Measurements from ENCODE around the gene TRMU.
"Not testable (repeated sequence)": the region's sequence is repeated elsewhere in the genome, so short reads cannot be mapped to it uniquely, and the experiment has no call there.

The TRMU gene

DNA sequence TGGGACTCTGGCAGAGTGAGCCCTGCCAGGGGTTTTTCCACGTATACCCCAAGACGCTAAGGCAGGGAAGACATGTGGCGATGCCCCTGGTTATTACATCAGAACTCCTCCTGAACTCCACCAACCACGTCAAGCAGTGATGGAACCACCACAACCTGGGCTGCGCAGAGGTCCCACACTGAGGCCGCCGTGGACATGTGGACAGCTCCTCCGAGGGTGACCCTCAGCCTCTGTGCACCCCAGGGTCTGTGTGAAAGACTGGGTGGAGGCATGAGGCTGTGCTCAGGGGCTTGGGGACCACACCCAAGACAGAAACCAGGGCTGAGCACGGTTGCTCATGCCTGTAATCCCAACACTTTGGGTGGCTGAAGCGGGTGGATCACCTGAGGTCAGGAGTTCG is 52.2 kb downstream of the TRMU start:
- DNase-seq (ENCODE audit: low read depth, low spot score) = no peak

DNA sequence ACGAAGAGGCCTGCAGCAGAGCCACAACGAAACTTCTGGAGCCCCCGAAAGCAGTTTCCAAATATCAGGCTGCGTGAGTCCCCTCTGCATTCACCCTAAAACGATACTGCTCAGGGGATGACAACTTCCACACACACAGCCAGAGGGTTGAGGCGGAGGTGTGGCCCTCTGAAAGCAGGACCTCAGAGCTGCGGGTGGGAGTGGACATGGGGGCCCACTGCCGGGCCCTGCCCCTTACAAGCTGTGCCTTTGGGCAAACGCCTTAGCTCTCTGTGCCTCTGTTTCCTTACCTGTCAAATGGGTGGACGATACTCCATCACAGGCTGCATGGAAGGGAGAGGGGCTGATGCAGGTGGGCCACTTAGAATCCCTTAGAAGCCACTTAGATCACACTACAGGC is 53.1 kb downstream of the TRMU start:
- no peak for DNase-seq (ENCODE audit: low read depth, low spot score)

DNA sequence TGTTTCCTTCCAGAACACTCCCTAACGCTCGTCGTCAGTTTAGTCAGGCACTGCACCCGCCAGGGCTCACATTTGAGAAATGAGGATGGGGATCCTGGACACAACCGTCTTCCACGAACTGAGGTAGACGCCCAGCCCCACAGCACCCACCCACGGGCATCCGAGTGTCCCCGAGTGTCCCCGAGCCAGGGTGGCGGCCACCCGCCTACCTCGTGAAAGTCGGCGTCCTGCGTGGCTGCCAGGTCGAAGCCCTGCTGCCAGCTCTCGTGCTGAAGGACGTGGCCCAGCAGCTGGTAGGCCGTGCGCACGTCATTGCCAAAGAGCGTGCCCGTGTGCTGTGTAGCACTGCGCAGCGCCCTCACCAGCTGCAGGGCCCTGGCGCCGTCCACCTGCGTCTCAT is 53.6 kb downstream of the TRMU start:
- DNase-seq (ENCODE audit: low read depth, low spot score) = no peak

DNA sequence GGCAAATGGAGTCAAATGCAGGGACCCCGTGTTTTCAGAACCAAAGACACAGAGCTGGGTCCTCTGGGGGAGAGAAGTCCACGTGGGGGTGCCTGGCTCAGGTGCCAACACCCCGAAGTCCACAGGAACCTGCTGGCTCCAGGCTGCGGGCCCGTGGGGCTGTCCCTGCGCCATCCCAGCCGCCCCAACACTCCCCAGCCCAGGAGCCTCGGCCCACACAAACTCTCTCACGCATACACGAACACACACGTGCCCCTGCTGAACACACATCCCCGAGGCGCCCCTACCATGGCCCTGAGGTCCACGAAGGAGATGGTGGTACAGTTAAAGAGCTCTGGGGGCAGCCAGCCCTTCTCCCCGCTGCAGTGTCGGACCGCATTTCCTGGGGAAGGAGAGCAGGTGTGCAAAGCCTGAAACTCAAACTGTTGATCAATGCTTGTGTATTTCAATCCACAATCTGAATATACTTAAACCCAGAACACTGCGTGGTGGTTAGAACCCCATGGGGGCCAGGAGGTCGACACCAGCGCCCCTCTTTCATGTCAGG is 54.7 kb downstream of the TRMU start:
- DNase-seq (ENCODE audit: low read depth, low spot score) = no peak

DNA sequence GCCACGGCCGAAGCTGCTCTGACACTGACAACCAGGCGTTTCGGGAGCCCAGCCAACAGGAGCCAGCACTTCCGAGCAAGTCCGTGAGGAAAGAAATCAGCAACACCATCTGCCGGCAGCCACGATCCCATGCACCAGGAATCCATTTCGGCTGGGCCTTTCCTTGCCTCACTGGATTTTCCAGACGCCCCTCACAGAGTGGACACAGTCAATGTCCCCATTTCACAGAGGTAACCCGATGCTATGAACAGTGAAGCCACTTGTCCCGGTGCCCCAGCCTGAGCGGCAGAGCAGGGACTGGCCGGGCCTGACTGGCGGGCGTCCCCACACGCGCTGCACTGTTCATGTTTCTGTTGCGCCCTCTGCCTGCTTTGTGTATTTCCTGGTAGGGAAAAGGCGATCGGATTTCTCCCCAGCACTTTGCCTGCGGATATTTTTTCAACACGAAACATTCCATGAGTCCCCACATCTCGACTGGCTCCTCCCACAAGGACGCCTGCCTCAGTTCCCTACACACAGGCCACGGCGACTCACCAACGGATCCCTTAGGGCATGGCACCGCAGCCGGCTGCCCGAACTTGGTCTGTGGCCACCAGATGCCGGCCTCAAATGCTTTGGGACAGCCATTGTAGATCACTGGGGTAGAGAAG is 55.3 kb downstream of the TRMU start:
- no peak for DNase-seq (ENCODE audit: low read depth, low spot score)

DNA sequence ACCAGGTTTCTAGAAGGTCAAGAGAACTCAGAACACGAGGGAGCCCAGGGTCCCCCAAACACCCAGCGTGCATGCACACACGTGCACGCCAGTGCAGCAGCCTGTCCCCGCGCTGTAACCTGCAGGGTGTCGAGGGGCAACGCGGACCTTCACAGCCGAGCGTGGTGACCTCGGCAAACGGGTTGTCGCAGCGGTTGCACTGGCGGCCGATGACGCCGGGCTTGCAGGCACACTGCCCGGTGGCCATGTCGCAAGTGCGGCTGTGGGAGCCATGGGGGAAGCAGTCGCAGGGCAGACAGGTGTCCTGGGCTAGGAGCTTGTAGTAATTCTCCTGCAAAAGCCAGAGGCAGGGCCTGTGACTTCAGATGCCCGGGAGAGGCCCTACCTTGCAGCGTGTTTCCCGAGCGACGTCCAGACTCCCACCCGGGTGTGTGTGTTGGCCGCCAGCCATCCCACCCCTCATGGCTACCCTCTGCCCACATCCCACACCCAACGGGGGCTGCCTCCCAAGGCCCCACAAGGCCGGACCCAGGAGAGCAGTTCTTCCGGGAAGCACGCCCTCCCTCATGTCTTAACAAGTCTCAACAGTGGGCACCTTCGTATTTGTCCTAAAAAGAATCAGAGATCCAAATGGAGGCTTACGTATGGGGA is 56.1 kb downstream of the TRMU start:
- DNase-seq (ENCODE audit: low read depth, low spot score) = no peak

DNA sequence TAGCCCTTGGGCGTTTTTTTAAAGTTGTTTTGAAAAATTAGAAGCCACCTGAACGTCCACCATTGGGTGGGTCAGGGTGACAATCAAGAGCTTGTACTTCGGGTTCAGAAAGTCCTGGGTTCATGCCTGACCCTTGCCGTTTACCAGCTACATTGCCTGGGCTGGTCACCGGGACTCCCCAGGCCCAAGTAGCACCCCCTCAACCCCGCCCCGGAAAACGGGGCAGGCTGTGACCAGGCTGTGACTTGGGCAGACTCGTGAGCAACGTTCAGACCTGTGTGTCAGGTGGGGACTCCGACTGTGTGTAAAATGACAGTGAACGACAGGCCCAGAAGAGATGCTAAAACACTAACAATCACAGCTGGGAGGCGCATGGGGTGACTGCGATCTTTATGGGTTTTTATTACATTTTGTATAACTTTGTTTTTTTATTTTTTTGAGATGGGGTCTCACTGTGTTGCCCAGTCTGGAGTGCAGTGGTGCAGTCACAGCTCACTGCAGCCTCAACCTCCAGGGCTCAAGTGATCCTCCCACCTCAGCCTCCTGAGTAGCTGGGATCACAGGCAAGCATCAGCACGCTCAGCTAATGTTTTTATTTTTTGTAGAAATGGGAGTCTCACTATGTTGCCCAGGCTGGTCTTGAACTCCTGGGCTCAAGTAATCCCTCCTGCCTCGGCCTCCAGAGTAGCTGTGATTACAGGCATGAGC is 56.8 kb downstream of the TRMU start:
- DNase-seq (ENCODE audit: low read depth, low spot score) = no peak

DNA sequence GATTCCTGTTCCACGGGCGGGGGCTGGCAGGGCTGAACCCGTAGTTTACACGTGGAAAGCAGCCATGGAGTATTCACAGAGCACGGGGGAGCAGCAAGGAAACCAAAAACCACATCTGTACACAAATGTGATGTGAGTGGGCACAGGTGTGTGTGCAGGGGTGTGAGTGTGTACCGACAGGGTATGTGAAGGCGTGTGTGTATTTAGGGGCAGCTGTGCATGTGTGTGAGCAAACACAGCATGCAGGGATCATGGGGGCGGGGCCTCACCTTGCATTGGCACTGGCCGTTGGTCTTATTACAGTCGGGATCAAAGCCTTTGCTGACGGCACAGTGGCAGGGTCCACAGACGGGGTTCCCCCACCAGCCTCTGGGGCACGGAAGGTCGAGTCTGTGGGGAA is 58.4 kb downstream of the TRMU start:
- no peak for DNase-seq (ENCODE audit: low read depth, low spot score)

DNA sequence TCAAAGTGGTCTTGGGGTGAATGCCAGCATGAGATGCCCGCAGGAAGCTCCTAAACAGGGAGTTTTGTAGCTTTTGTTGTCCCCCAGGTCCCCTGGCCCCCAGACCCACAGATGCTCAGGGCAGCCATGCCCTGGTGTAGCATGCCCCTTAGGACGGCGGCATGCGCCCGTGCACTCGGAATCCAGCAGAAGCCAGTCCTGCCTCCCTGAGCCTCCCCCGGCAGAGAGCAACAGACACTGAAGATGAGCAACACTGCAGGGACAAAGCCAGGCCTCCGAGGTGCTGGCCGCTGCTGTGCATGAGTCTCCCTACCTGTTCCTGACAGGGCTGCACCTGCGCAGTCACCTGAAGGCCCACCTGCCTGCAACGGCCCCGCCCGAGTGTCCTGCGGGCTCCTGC is 59.1 kb downstream of the TRMU start:
- no peak for DNase-seq (ENCODE audit: low read depth, low spot score)

DNA sequence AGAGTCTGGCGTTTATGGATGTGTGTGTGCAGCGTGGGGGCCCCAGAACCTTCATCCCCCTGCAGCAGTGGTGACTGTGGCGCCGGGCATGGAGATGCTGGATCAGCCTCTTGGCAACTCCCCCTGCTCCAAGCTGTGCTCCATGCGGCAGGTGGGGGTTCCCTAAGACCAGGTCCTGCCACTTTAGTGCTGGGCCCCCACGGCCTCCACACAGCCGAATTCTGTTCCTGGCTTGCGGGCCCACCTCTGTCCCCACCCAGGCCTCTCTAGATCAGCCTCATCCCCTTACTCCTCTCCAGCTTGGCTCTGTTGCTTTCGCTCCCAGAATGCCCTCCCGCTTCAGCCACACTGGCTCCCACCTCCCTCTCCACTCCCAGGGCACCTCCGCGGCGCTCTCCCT is 59.6 kb downstream of the TRMU start:
- DNase-seq (ENCODE audit: low read depth, low spot score) = no peak

DNA sequence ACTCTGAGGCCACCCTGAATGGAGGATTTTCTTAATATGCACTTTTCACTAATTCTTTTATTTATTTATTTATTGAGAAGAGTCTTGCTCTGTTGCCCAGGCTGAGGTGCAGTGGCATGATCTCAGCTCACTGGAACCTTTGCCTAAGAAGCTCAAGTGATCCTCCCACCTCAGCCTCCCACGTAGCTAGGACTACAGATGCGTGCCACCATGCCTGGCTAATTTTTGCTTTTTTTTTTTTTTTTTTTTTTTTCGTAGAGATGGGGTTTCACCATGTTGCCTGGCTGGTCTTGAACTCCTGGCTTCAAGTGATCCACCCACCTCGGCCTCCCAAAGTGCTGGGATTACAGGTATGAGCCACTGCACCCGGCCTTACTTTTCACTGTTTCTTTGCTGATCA is 61.5 kb downstream of the TRMU start:
- DNase-seq (ENCODE audit: low read depth, low spot score) = not testable (repeated sequence)

DNA sequence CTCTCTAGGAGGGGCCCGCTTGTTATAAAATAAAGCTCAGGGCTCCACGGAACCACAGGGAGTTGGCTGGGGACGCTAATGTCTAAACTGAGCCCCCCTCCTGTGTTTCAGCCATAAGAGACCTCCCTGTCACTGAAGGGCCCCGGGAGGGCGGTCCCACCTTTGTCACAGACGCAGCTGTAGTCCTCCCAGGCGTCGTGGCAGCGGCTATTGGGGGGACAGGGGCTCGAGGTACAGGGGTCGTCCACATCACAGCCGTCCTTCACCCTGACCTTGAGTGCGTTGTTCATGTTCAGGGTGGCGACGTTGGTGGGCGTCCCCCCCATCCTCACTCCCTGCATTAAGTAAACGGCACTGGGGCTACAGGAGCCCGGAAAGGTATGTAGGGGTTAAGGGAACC is 62.0 kb downstream of the TRMU start:
- no peak for DNase-seq (ENCODE audit: low read depth, low spot score)

DNA sequence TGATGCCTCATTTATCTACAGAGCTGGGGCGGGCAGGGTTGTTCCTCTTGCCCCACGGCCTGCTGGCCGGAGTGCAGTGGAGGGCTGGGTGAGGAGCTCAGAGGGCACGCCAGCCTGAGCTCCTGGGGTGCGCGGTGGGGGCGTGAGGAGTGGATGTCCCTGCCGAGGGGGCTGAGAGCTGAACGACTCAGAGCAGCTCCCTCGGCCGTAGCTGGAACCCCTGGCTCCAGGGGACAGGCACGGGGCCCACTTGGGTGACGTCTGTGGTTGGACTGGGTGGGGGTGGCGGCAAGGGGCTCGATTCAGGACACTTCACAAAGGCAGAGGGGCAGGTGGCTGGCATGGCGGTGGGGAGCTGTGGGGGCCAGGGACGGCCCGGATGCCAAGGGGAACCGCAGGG is 62.4 kb downstream of the TRMU start:
- no peak for DNase-seq (ENCODE audit: low read depth, low spot score)

DNA sequence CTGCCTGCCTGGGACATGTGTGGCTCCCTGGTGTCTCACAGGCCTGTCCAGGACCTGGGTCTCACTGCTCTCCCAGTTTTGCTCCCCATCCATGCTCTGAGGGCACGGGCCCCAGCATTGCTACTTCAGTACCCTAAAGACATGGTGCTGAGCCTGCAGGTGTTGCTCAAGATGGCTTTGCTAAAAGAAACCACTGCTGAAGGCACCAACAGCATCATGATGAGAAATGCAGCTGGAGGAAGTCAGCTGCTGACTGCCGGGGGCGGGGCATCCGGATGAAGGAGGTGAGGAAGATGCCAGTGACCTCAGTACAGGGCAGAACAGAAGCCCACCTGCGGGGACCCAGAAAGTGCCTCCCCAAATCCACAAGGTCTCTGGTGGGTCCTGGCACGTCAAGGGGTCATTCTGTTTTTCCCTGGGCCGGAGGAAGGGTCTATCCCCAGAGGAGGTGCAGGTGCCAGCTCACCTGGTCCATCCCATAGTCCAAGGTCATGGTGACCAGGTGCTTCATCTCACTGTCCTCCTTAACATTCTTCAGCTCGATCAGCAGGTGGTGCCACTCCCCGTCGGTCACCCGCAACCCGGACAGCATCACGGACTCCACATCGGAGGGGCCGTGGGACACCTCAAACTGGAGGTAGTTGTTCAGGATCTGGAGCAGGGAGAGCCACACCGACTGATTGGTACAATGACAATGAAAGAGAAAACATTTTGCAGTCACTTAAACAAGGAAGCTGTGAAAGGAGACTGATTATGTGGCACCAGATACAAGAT is 63.9 kb downstream of the TRMU start:
- no peak for DNase-seq (ENCODE audit: low read depth, low spot score)

DNA sequence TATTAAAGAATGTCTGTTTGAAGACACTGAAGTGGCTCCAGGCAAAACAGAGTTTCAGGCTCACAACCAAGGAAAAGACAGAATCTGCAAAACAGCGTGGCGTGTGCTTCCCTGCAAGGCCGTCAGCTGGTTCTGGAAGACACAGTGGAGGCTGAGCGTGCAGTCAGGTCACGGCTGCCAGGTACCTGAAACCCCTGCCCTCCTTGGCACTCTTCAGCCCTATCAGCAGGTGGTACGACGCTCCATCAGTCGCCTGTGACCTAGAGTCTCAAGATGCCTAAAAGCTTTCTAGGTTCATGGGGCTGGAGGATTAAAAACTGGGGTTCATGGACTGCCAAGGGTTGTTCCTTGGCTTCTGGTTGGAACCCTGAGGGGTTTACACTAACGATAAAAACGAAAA is 65.9 kb downstream of the TRMU start:
- no peak for DNase-seq (ENCODE audit: low read depth, low spot score)

DNA sequence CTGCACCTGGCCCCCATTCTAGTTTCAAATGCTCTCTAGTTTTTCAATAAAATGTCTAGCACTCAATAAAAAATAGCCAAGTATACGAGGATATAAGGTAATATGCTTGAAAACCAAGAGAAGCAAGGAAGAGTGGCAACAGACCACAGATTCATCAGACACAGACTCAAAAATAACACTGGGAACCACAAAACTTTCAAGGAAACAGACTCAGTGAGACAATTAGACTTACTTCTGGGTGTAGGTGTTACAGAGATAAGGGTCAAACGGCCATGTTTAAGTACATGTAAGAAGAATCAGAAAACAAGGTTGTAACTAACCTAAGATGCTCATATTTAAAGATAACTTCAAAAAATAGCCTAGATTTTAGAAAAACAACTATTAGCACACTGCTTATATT is 67.0 kb downstream of the TRMU start:
- no peak for DNase-seq (ENCODE audit: low read depth, low spot score)

DNA sequence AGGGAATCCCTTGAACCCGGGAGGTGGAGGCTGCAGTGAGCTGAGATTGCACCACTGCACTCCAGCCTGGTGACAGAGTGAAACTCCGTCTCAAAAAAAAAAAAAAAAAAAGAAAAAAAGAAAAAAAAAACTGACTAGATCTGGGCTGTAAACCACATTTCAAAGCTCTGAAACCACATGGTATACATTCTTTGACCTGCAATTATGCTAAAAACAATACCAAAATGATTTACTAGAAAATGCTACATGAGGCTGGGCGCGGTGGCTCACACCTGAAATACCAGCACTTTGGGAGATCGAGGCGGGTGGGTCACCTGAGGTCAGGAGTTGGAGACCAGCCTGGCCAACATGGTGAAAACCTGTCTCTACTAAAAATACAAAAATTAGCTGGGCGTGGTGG is 68.4 kb downstream of the TRMU start:
- not testable (repeated sequence) for DNase-seq (ENCODE audit: low read depth, low spot score)

DNA sequence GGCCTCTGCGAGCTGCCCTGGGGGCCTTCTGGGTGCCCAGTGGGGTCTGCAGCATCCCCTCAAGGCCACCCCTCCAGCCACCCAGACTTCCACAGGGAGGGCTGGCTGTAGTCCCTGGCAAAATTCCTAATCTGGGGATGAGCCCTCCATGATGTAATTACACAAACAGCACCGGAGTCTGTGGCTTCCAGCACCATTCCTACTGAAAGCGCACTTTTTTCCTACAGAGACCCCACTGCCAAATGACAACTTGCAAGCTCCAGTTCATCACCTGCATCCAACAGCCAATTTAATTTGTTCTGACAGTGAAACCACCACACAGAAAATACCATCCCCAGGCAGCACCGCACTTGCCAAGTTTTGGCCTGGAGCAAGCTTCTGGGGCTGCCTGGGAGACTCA is 70.4 kb downstream of the TRMU start:
- DNase-seq (ENCODE audit: low read depth, low spot score) = no peak

DNA sequence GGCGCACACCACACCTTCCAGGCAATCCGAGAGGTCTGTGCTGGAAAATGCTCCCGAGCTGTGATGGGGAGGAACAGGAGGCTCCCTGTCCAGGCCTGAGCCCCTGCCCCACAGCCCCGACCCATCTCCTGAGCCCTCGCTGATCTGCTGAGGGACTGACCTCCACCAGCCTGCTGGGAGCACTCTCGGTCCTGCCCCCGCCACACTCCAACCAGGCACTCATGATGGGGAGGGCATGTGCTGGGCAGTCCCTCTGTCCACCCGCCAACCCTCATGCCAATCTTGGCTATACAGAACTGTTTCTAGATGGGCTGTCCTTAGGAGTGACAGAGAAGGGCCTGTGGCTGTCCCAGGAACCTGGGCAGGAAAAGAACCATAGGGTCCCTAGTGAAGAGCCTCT is 70.8 kb downstream of the TRMU start:
- DNase-seq (ENCODE audit: low read depth, low spot score) = no peak

DNA sequence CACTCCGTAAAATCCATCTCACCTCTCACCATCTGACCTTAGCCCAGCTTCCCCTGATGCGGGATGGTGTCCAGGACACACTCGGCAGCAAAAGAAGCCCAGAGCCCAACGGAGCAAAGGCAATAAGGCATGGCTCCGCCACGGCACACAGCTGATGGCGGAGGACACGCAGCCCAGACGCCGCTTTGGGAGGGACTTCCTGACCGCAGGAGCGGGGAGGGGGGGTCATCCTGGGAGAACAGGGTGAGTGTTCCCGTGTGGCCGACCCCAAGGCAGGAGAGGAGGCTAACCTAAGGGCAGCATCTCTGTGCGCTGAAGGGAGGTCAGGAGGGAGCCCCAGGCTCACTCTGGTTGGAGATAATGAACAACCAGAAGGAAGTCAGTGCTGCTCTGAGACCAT is 71.3 kb downstream of the TRMU start:
- no peak for DNase-seq (ENCODE audit: low read depth, low spot score)
